SK-N-SH (cell line): ENCODE data around the gene HOXB2.

Source experiments
- CHD2 ChIP-seq: fragments of 150-350 bp; IDR thresholded peaks from 2 replicates; pipeline ENCODE4 v1.6.1; 2018; ENCODE audit warnings: low read length; ENCODE audit not compliant: partially characterized antibody
- TF ChIP-seq, protein P1 (sequence below): IDR thresholded peaks from 2 replicates; pipeline ENCODE4 v1.4.0; 2012; ENCODE audit warnings: low read depth

DNA sequence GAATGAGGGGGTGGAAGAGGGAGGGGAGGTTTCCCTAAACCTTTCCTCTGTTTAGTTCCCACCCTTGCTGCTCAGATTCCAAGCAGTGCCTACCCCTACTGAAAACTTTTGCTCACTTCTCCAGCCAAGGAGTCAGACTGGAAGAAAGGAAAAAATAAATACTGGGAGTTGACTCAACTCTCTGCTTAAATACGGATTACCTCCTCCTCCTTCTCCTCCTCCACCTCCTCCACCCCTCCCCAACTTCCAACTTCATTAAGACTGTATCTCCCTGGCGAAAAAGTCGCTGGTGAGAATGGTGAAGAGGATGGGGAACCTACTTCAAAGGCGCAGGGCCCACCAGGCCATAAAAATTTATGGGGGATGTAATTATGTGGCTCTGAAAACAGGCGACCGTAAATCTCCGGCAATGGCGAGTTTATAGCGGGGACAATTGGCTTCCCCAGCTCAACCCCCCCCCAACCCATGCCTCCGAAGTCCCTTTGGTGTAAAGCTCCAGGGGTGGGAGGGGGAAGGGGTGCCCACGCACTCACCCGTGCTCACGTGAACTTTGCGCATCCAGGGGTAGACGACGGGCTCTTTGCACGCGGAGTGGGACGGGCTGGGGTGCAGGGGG, 32.5 kb upstream of the HOXB2 start:
- TF ChIP-seq, protein P1, sequence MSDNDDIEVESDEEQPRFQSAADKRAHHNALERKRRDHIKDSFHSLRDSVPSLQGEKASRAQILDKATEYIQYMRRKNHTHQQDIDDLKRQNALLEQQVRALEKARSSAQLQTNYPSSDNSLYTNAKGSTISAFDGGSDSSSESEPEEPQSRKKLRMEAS = no peak
- TF ChIP-seq CHD2 = no peak
